K562 (cell line): ENCODE data around the gene RCE1. TPM values are rescaled to one million over a fixed set of nuclear protein-coding genes. Genes with fewer than 3 reads are reported as not detected.

Experiments
- ATAC-seq: fragments of 200-7000 bp; cut with Tn5 transposase; 3 replicates; pipeline ENCODE4 v1.9.1; 2020; ENCODE audit warnings: moderate library complexity
- BruUV-seq: library from RNA; stranded (reverse); fragments of 400-500 nt; replicated peaks from 2 replicates; lab custom pipeline; 2021; lab: Mats Ljungman, UMichigan
- CTCF ChIA-PET: fragments of 300-600 bp; formaldehyde crosslinking; extraction: SDS; loops from one replicate; lab custom pipeline; 2021; ENCODE audit warnings: low intra/inter-chr PET ratio; lab: Yijun Ruan, JAX
- POLR2A ChIA-PET: fragments of 300-600, 350-650 bp; sonication (Branson Sonifier 250); formaldehyde crosslinking; extraction: SDS; loops from one replicate; lab custom pipeline; 2021; ENCODE audit warnings: antibody characterized with exemption, inconsistent platforms; lab: Yijun Ruan, JAX
- DNase-seq, 4 experiments: peaks; one replicate each; pipeline versions ENCODE4 v3.0.0 to v3.0.0-alpha.2; 2011 to 2018; ENCODE audit warnings: low spot score in 3 of 4, mixed read lengths in 3 of 4; ENCODE audit errors: extremely low read depth in 1 of 4
- FAIRE-seq: peaks from 2 replicates; lab custom pipeline; 2011; peaks lifted over from hg19 to GRCh38; lab: Jason Lieb, UNC
- H2AFZ ChIP-seq: 2 replicates; pipeline ENCODE4 v1.6.0; 2011; ENCODE audit warnings: low read depth, low read length, control low read depth, inconsistent platforms
- H3K27ac ChIP-seq: fragments of 200-600 bp; 3 replicates; pipeline ENCODE4 v1.8.0; 2011; ENCODE audit warnings: low read depth, mild to moderate bottlenecking, control low read depth, inconsistent platforms, low read length, moderate library complexity, mixed read lengths; ENCODE audit errors: extremely low read depth
- H3K27me3 ChIP-seq, 2 experiments: fragments of 300-600 bp in 1 of 2; 2 replicates in 1 of 2; 3 replicates in 1 of 2; pipeline versions ENCODE4 v1.6.0 to v1.8.0; 2011; ENCODE audit warnings: inconsistent platforms in 2 of 2, low read length in 2 of 2, mild to moderate bottlenecking in 1 of 2, mixed read lengths in 1 of 2, moderate library complexity in 1 of 2; ENCODE audit not compliant: control insufficient read depth in 2 of 2, insufficient read depth in 2 of 2
- H3K36me3 ChIP-seq: fragments of 300-600 bp; 3 replicates; pipeline ENCODE4 v1.8.0; 2011; ENCODE audit warnings: mild to moderate bottlenecking, low read length, inconsistent platforms; ENCODE audit not compliant: control insufficient read depth, insufficient read depth
- H3K4me1 ChIP-seq, 2 experiments: fragments of 200-600 bp in 1 of 2; replicated peaks in 1 of 2; 2 replicates in 1 of 2; 3 replicates in 1 of 2; pipeline versions ENCODE4 v1.5.1 to v1.8.0; 2011; ENCODE audit warnings: inconsistent platforms in 2 of 2, low read length in 2 of 2, mild to moderate bottlenecking in 1 of 2, mixed read lengths in 1 of 2, moderate library complexity in 1 of 2; ENCODE audit not compliant: control insufficient read depth in 2 of 2, insufficient read depth in 2 of 2
- H3K4me2 ChIP-seq: 2 replicates; pipeline ENCODE4 v1.6.1; 2011; ENCODE audit warnings: low read length, control low read depth, inconsistent platforms, mixed read lengths; ENCODE audit not compliant: insufficient read depth
- H3K4me3 ChIP-seq: fragments of 200-600 bp; sonication (generic), shearing (Covaris generic); 2 replicates; pipeline ENCODE4 v1.5.1; 2016; ENCODE audit warnings: control low read depth, inconsistent platforms
- H3K79me2 ChIP-seq: fragments of 200-600 bp; 3 replicates; pipeline ENCODE4 v1.8.0; 2011; ENCODE audit warnings: low read length, inconsistent platforms; ENCODE audit not compliant: control insufficient read depth, insufficient read depth
- H3K9ac ChIP-seq, 2 experiments: 2 replicates each; pipeline versions ENCODE4 v1.6.0 to v1.6.1; 2011; ENCODE audit warnings: low read depth in 2 of 2, low read length in 2 of 2, control low read depth in 1 of 2, inconsistent platforms in 1 of 2, mild to moderate bottlenecking in 1 of 2, mixed read lengths in 1 of 2; ENCODE audit not compliant: insufficient read depth in 1 of 2
- H3K9me1 ChIP-seq: one replicate; pipeline ENCODE4 v1.6.0; 2011; ENCODE audit warnings: inconsistent platforms, mild to moderate bottlenecking, low read length, moderate library complexity; ENCODE audit not compliant: control insufficient read depth, insufficient read depth
- H3K9me3 ChIP-seq: replicated peaks from 2 replicates; pipeline ENCODE4 v1.5.1; 2011; ENCODE audit warnings: low read depth, low read length, inconsistent platforms; ENCODE audit not compliant: control insufficient read depth, insufficient read depth
- H4K20me1 ChIP-seq: replicated peaks from 2 replicates; pipeline ENCODE4 v1.6.1; 2011; ENCODE audit warnings: low read length, inconsistent platforms, mixed read lengths; ENCODE audit not compliant: control insufficient read depth, insufficient read depth
- BHLHE40 ChIP-seq: IDR thresholded peaks from 2 replicates; pipeline ENCODE4 v1.6.1; 2011; ENCODE audit warnings: low read length, improper control_type of control experiment
- BRF1 ChIP-seq: IDR thresholded peaks from 3 replicates; pipeline ENCODE4 v1.6.1; 2011; ENCODE audit warnings: borderline replicate concordance, mild to moderate bottlenecking; ENCODE audit not compliant: insufficient read length; ENCODE audit errors: extremely low read depth
- L3MBTL2 ChIP-seq: fragments of 450-650 bp; IDR thresholded peaks from 2 replicates; pipeline ENCODE4 v1.6.1; 2016; ENCODE audit warnings: mild to moderate bottlenecking, moderate library complexity
- MCM2 ChIP-seq: fragments of 450-650 bp; IDR thresholded peaks from 2 replicates; pipeline ENCODE4 v1.6.1; 2017; ENCODE audit warnings: low read depth, mild to moderate bottlenecking
- MGA ChIP-seq: fragments of 450-650 bp; IDR thresholded peaks from 2 replicates; pipeline ENCODE4 v1.6.1; 2016; ENCODE audit warnings: mild to moderate bottlenecking, moderate library complexity
- SREBF1 ChIP-seq: fragments of 150-350 bp; IDR thresholded peaks from 2 replicates; pipeline ENCODE4 v1.6.1; 2014; ENCODE audit warnings: antibody characterized with exemption, low read depth, low read length, borderline replicate concordance
- WGBS: fragments of 100-300 bp; shearing (Covaris generic); methylation state at CpG from one replicate; pipeline ENCODE4 v1.1.6; 2016; ENCODE audit warnings: low coverage, mixed read lengths; ENCODE audit not compliant: insufficient coverage; ENCODE audit errors: missing lambda C conversion rate; 5-methylcytosine and 5-hydroxymethylcytosine counted together
- in situ Hi-C: fragments of 300-500 bp; cut with MboI; formaldehyde crosslinking; loops from 4 replicates; pipeline ENCODE4 v1.15.0; 2018; ENCODE audit warnings: inconsistent platforms, mixed read lengths
- intact Hi-C: fragments of 100-400 bp; cut with micrococcal nuclease; formaldehyde crosslinking; loops from 2 replicates; pipeline ENCODE4 v1.14.2; 2022
- polyA plus RNA-seq, 8 experiments: library from polyadenylated mRNA; depleted of rRNA in 4 of 8; stranded (reverse) in 5 of 8; unstranded in 3 of 8; fragments of >200 nt; fragmentation: Nextera tagmentation in 2 of 8; fragmentation: Illumina TruSeq in 1 of 8; extraction: Ambion mirVana in 2 of 8; extraction: Trizol in 1 of 8; gene quantifications; 2 replicates each; pipeline versions ENCODE4 v1.2.1 to v1.2.3, GENCODE V29; 2011 to 2014; ENCODE audit warnings: inconsistent platforms in 1 of 8, missing spikeins in 1 of 8
- total RNA-seq, 7 experiments: library from RNA; depleted of rRNA in 6 of 7; stranded (reverse); fragments of >200 nt in 6 of 7; fragmentation: Illumina TruSeq in 2 of 7; extraction: Trizol in 2 of 7; gene quantifications; 2 replicates each; pipeline versions ENCODE4 v1.2.1 to v1.2.3, GENCODE V29; 2011 to 2021; ENCODE audit warnings: low replicate concordance in 1 of 7
- TF ChIP-seq, protein P1 (sequence below): fragments of 250-450 bp; sonication (Bioruptor Pico); IDR thresholded peaks from 2 replicates; pipeline ENCODE4 v1.8.0; 2022; ENCODE audit warnings: moderate library complexity, mild to moderate bottlenecking, inconsistent platforms

Gene RCE1
- total and polyA plus RNA-seq, 9 of the 15 experiments (the other 6 are each of a cell fraction or from before 2014, with no cell fraction given) = 0.75 to 41.5 (median 15.1) TPM

GRCh38 chr11:66867425-66868040 lies 24.3 kb downstream of the RCE1 start:
- 51% methylated on average over 12 of the region's 14 CpGs for WGBS
- ChIA-PET POLR2A (interaction anchor here (0.7 to 0.8 kb wide), 2 partner anchors 12 to 41 kb away, joined by 3 to 7 read pairs; no protein-coding TSS in a partner anchor), CTCF (interaction anchor here (1.5 kb wide), 1 partner anchor 459 kb away, joined by 3 read pairs; no protein-coding TSS in a partner anchor)
- in situ Hi-C loops (no loop called here), intact Hi-C loops (no loop called here)
- Histone ChIP-seq H4K20me1 (0 out of 2 replicates have a peak, but pooled peaks cover 3% of the 10 kb centered on the region), H2AFZ (peak overlapping the region; percentile 75), H3K9ac (peak overlapping the region in 1 of 2 experiments; percentile 88; a peak in 2 of 4 replicates), H3K9me1 (no peaks in the 10 kb centered on the region), H3K36me3 (peaks cover 23% of the 10 kb centered on the region; the same call in 2 of the 3 replicates), H3K4me2 (no peak overlapping the region), H3K9me3 (no peaks in the 10 kb centered on the region), H3K27me3 (no peaks in the 10 kb centered on the region), H3K4me1 (peaks cover 10 to 68% of the 10 kb centered on the region in 2 experiments; a peak in 4 of 5 replicates), H3K4me3 (no peak overlapping the region), H3K27ac (no peak overlapping the region; the same call in 2 of the 3 replicates), H3K79me2 (no peaks in the 10 kb centered on the region)
- FAIRE-seq (peak; percentile 63), DNase-seq (peak in 2 of 4 experiments; percentile 37 to 64), ATAC-seq (peak; percentile 65)
- BruUV-seq = no TSS peak
- no peak for TF ChIP-seq BRF1
- no peak for TF ChIP-seq BHLHE40
- TF ChIP-seq MGA = peak; percentile 41
- TF ChIP-seq, protein P1, sequence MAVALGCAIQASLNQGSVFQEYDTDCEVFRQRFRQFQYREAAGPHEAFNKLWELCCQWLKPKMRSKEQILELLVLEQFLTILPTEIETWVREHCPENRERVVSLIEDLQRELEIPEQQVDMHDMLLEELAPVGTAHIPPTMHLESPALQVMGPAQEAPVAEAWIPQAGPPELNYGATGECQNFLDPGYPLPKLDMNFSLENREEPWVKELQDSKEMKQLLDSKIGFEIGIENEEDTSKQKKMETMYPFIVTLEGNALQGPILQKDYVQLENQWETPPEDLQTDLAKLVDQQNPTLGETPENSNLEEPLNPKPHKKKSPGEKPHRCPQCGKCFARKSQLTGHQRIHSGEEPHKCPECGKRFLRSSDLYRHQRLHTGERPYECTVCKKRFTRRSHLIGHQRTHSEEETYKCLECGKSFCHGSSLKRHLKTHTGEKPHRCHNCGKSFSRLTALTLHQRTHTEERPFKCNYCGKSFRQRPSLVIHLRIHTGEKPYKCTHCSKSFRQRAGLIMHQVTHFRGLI (CRISPR knock-in tag) = no peak
- peak; percentile 43; the same call in 1 of the 2 replicates for TF ChIP-seq L3MBTL2
- no peak for TF ChIP-seq MCM2
- no peak for TF ChIP-seq SREBF1
